HepG2 (cell line): ENCODE data around the gene BTBD19. TPM values are rescaled to one million over a fixed set of nuclear protein-coding genes. Genes with fewer than 3 reads are reported as not detected.

Experiments used
- E2F2 ChIP-seq: sonication (generic); formaldehyde crosslinking; IDR thresholded peaks from 2 replicates; pipeline ENCODE4 v1.4.0; 2020; ENCODE audit warnings: missing genetic modification reagents, borderline replicate concordance
- MED8 ChIP-seq: sonication (generic); formaldehyde crosslinking; IDR thresholded peaks from 2 replicates; pipeline ENCODE4 v1.8.1; 2023; ENCODE audit warnings: mild to moderate bottlenecking, missing genetic modification reagents; ENCODE audit not compliant: insufficient replicate concordance
- MXD4 ChIP-seq: IDR thresholded peaks from 2 replicates; pipeline ENCODE4 v1.6.1; 2016; ENCODE audit warnings: mild to moderate bottlenecking, missing biosample characterization, missing genetic modification reagents
- NFE2L2 ChIP-seq: fragments of 150-350 bp; IDR thresholded peaks from 2 replicates; pipeline ENCODE4 v1.6.1; 2014; ENCODE audit warnings: low read length
- NFYC ChIP-seq: IDR thresholded peaks from 2 replicates; pipeline ENCODE4 v1.6.1; 2016; ENCODE audit warnings: missing genetic modification reagents, missing compliant biosample characterization
- RBFOX2 ChIP-seq: fragments of 200-400 bp; formaldehyde crosslinking; IDR thresholded peaks from 2 replicates; pipeline ENCODE4 v1.6.1; 2017; ENCODE audit warnings: low read depth, mild to moderate bottlenecking, low read length
- SCMH1 ChIP-seq: sonication (generic); formaldehyde crosslinking; IDR thresholded peaks from 2 replicates; pipeline ENCODE4 v1.9.0; 2021; ENCODE audit warnings: missing genetic modification reagents, mild to moderate bottlenecking, borderline replicate concordance
- SIN3A ChIP-seq: IDR thresholded peaks from 2 replicates; pipeline ENCODE4 v1.6.1; 2011; ENCODE audit warnings: low read depth, mild to moderate bottlenecking, control low read depth, low read length, borderline replicate concordance
- ZNF253 ChIP-seq: sonication (generic); formaldehyde crosslinking; IDR thresholded peaks from 2 replicates; pipeline ENCODE4 v1.8.0; 2022; ENCODE audit warnings: mild to moderate bottlenecking, missing genetic modification reagents, borderline replicate concordance
- ZNF274 ChIP-seq: sonication (generic); formaldehyde crosslinking; IDR thresholded peaks from 2 replicates; pipeline ENCODE4 v1.5.1; 2020; ENCODE audit warnings: mild to moderate bottlenecking, missing genetic modification reagents
- ZNF530 ChIP-seq: sonication (generic); formaldehyde crosslinking; IDR thresholded peaks from 2 replicates; pipeline ENCODE4 v1.5.0; 2020; ENCODE audit warnings: low read depth, mild to moderate bottlenecking, missing genetic modification reagents
- ZNF609 ChIP-seq: sonication (generic); formaldehyde crosslinking; IDR thresholded peaks from 2 replicates; pipeline ENCODE4 v1.4.0; 2020; ENCODE audit warnings: mild to moderate bottlenecking, missing genetic modification reagents, borderline replicate concordance
- ZNF678 ChIP-seq: sonication (generic); formaldehyde crosslinking; IDR thresholded peaks from 2 replicates; pipeline ENCODE4 v1.4.0; 2020; ENCODE audit warnings: mild to moderate bottlenecking, missing genetic modification reagents
- ZNF777 ChIP-seq: sonication (generic); formaldehyde crosslinking; IDR thresholded peaks from 2 replicates; pipeline ENCODE4 v1.4.0; 2020; ENCODE audit warnings: missing genetic modification reagents
- ZXDC ChIP-seq: sonication (generic); formaldehyde crosslinking; IDR thresholded peaks from 2 replicates; pipeline ENCODE4 v1.5.0; 2020; ENCODE audit warnings: mild to moderate bottlenecking, missing genetic modification reagents
- polyA plus RNA-seq, 8 experiments: library from polyadenylated mRNA; depleted of rRNA in 3 of 8; stranded (reverse) in 7 of 8; unstranded in 1 of 8; fragments of >200 nt; fragmentation: Illumina TruSeq in 4 of 8; extraction: Trizol in 4 of 8; gene quantifications; 2 replicates each; pipeline versions ENCODE4 v1.2.1 to v1.2.3, GENCODE V29; 2011 to 2016; ENCODE audit warnings: low read depth in 4 of 8, missing spikeins in 1 of 8, mixed read lengths in 1 of 8; ENCODE audit not compliant: insufficient read depth in 1 of 8
- total RNA-seq, 5 experiments: library from RNA; depleted of rRNA; stranded (reverse); fragments of >200 nt; fragmentation: Illumina TruSeq; extraction: Trizol; gene quantifications; 2 replicates each; pipeline ENCODE4 v1.2.3, GENCODE V29; 2016; ENCODE audit warnings: low read depth in 1 of 5

BTBD19 gene
- total and polyA plus RNA-seq, 2 of the 13 experiments (the other 11 are each of a cell fraction or from before 2014, with no cell fraction given): 2.7 to 6.7 TPM

- TF ChIP-seq SCMH1 (CRISPR knock-in tag) (no peak), MXD4 (no peak), MED8 (CRISPR knock-in tag) (no peak), ZNF678 (CRISPR knock-in tag) (no peak), ZNF253 (CRISPR knock-in tag) (no peak; the same call in 1 of the 2 replicates), ZXDC (CRISPR knock-in tag) (no peak), E2F2 (CRISPR knock-in tag) (no peak), RBFOX2 (no peak), ZNF777 (CRISPR knock-in tag) (no peak), SIN3A (no peak), NFYC (CRISPR knock-in tag) (no peak), ZNF609 (CRISPR knock-in tag) (no peak), NFE2L2 (no peak), ZNF274 (CRISPR knock-in tag) (no peak), ZNF530 (CRISPR knock-in tag) (no peak)
These were observed 905 bp downstream of the BTBD19 start (continued) for GRCh38 chr1:44808938-44809917.
